Breast epithelium (tissue), 3 donors: ENCODE data around the gene NCKIPSD.

ENCODE experiments used
- POLR2A ChIP-seq: fragments of 450-650 bp; IDR thresholded peaks from one replicate; pipeline ENCODE4 v1.6.1; 2016; ENCODE audit warnings: antibody characterized with exemption, mild to moderate bottlenecking, moderate library complexity
- POLR2AphosphoS5 ChIP-seq, 3 donors: sonication (generic); formaldehyde crosslinking; IDR thresholded peaks; one replicate each; pipeline ENCODE4 v1.6.1; 2017; ENCODE audit warnings: antibody characterized with exemption in 3 of 3
- TF ChIP-seq, protein P1 (sequence below), 3 donors: fragments of 450-650 bp; IDR thresholded peaks; one replicate each; pipeline ENCODE4 v1.5.1; 2016 to 2017; ENCODE audit warnings: antibody characterized with exemption in 3 of 3, mild to moderate bottlenecking in 3 of 3, moderate library complexity in 3 of 3

DNA sequence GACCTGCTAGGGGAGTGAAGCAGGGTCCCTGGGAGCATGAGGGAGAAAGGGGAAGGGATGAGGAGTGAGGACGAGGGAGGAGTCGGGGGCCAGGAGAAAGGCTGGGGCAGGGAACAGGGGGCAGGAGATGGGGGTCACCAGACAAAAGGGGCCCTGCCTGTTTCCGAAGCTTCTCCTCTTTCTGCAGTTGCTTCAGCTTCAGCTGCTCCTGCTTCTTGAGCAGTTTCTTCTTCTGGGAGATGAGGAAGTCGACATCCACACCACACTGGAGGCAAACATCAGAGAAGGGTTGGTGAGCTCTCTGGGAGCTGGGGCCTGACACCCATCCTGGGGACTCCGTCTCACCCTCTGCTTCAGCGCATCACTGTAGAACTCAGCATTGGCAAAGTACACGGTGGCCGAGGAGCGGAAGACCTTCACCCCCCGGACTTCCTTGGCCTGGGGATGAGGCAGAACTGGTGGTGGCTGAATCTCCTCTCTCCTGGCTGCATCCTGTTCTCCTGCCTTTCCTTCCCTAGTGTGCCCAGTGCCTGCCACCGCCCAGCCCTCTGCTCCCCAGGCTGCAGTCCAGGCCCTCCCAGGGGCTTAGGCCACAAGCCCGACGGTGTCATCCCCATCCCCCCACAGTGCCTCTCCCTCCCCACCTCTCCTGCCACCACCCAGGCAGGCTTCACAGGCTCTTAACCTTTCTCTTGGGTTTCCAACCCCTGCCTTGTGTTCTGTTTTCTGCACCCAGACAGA, 57.3 kb downstream of the NCKIPSD start:
- TF ChIP-seq, protein P1, sequence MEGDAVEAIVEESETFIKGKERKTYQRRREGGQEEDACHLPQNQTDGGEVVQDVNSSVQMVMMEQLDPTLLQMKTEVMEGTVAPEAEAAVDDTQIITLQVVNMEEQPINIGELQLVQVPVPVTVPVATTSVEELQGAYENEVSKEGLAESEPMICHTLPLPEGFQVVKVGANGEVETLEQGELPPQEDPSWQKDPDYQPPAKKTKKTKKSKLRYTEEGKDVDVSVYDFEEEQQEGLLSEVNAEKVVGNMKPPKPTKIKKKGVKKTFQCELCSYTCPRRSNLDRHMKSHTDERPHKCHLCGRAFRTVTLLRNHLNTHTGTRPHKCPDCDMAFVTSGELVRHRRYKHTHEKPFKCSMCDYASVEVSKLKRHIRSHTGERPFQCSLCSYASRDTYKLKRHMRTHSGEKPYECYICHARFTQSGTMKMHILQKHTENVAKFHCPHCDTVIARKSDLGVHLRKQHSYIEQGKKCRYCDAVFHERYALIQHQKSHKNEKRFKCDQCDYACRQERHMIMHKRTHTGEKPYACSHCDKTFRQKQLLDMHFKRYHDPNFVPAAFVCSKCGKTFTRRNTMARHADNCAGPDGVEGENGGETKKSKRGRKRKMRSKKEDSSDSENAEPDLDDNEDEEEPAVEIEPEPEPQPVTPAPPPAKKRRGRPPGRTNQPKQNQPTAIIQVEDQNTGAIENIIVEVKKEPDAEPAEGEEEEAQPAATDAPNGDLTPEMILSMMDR (IDR thresholded peaks at IDR 0.05): no peak
- no peak for TF ChIP-seq POLR2A
- TF ChIP-seq POLR2AphosphoS5 (IDR thresholded peaks at IDR 0.05): no peak
